Osteoblast (primary cell): ENCODE results near the gene TSPO. TPM values are rescaled to one million over a fixed set of nuclear protein-coding genes. Genes with fewer than 3 reads are reported as not detected.

Experiments used
- DNase-seq: peaks from one replicate; pipeline ENCODE4 v3.0.0; 2011; ENCODE audit warnings: low spot score, mixed read lengths; ENCODE audit not compliant: insufficient read length; ENCODE audit errors: missing footprints
- H2AFZ ChIP-seq: 2 replicates; pipeline ENCODE4 v1.6.0; 2011; ENCODE audit warnings: mild to moderate bottlenecking, low read length
- H3K27ac ChIP-seq: 2 replicates; pipeline ENCODE4 v1.5.1; 2011; ENCODE audit warnings: mild to moderate bottlenecking, low read depth, low read length, moderate library complexity
- H3K27me3 ChIP-seq: 2 replicates; pipeline ENCODE4 v1.6.0; 2012; ENCODE audit warnings: mild to moderate bottlenecking, control low read depth, inconsistent platforms, low read length, moderate library complexity; ENCODE audit not compliant: insufficient read depth
- H3K36me3 ChIP-seq: 2 replicates; pipeline ENCODE4 v1.5.1; 2011; ENCODE audit warnings: mild to moderate bottlenecking, low read length, control low read depth, moderate library complexity; ENCODE audit not compliant: insufficient read depth
- H3K4me1 ChIP-seq: 2 replicates; pipeline ENCODE4 v1.5.1; 2011; ENCODE audit warnings: mild to moderate bottlenecking, low read length, control low read depth, moderate library complexity; ENCODE audit not compliant: insufficient read depth
- H3K4me2 ChIP-seq: 2 replicates; pipeline ENCODE4 v1.6.0; 2011; ENCODE audit warnings: mild to moderate bottlenecking, low read length; ENCODE audit not compliant: insufficient read depth
- H3K4me3 ChIP-seq: fragments of 200-600 bp; sonication (generic); 3 replicates; pipeline ENCODE4 v1.5.1; 2012; ENCODE audit warnings: mild to moderate bottlenecking, low read length, inconsistent platforms; ENCODE audit not compliant: insufficient read depth
- H3K79me2 ChIP-seq: 2 replicates; pipeline ENCODE4 v1.6.0; 2012; ENCODE audit warnings: mild to moderate bottlenecking, low read length, control low read depth, inconsistent platforms; ENCODE audit not compliant: insufficient read depth
- H3K9me3 ChIP-seq: 2 replicates; pipeline ENCODE4 v1.5.1; 2011; ENCODE audit warnings: low read depth, low read length, control low read depth
- H4K20me1 ChIP-seq: 2 replicates; pipeline ENCODE4 v1.6.0; 2012; ENCODE audit warnings: mild to moderate bottlenecking, low read length, control low read depth; ENCODE audit not compliant: insufficient read depth
- CTCF ChIP-seq: IDR thresholded peaks from 2 replicates; pipeline ENCODE4 v1.5.1; 2011; ENCODE audit warnings: mild to moderate bottlenecking, low read depth, low read length, moderate library complexity; ENCODE audit errors: extremely low read depth
- total RNA-seq: library from RNA; depleted of rRNA; stranded (reverse); fragments of >200 nt; gene quantifications from 2 replicates; pipeline ENCODE4 v1.2.3, GENCODE V29; 2012

TSPO gene
- total RNA-seq, 1 donor: 297 TPM

- no peak overlapping the region for H3K27ac ChIP-seq
- no peak overlapping the region for H2AFZ ChIP-seq
- peaks cover 15% of the 10 kb centered on the region for H3K36me3 ChIP-seq
- no peak overlapping the region for H3K4me2 ChIP-seq
- no peaks in the 10 kb centered on the region for H3K9me3 ChIP-seq
- H3K79me2 ChIP-seq: no peaks in the 10 kb centered on the region
- peak; percentile 72 for DNase-seq
- no peak for TF ChIP-seq CTCF
- peaks cover 9% of the 10 kb centered on the region for H3K4me1 ChIP-seq
- no peaks in the 10 kb centered on the region for H3K27me3 ChIP-seq
- H4K20me1 ChIP-seq: no peaks in the 10 kb centered on the region
- no peak overlapping the region for H3K4me3 ChIP-seq
Measured at GRCh38 chr22:43129426-43130425, 21.6 kb upstream of the TSPO start.

- H3K36me3 ChIP-seq: peaks cover 31% of the 10 kb centered on the region
- peak; percentile 55 for DNase-seq
- no peaks in the 10 kb centered on the region for H4K20me1 ChIP-seq
- no peak overlapping the region for H2AFZ ChIP-seq
- H3K4me3 ChIP-seq: no peak overlapping the region
- H3K4me1 ChIP-seq: peaks cover 4% of the 10 kb centered on the region
- no peaks in the 10 kb centered on the region for H3K27me3 ChIP-seq
- H3K27ac ChIP-seq: no peak overlapping the region
- no peak overlapping the region for H3K4me2 ChIP-seq
- no peaks in the 10 kb centered on the region for H3K9me3 ChIP-seq
- H3K79me2 ChIP-seq: no peaks in the 10 kb centered on the region
- no peak for TF ChIP-seq CTCF
Measured at GRCh38 chr22:43131773-43132501, 19.4 kb upstream of the TSPO start.

GRCh38 chr22:43133401-43133800 lies 18.0 kb upstream of the TSPO start:
- no peaks in the 10 kb centered on the region for H3K9me3 ChIP-seq
- H3K79me2 ChIP-seq: no peaks in the 10 kb centered on the region
- no peaks in the 10 kb centered on the region for H3K4me1 ChIP-seq
- TF ChIP-seq CTCF: no peak
- no peak overlapping the region for H2AFZ ChIP-seq
- peak; percentile 66 for DNase-seq
- H3K27ac ChIP-seq: no peak overlapping the region
- H4K20me1 ChIP-seq: no peaks in the 10 kb centered on the region
- no peak overlapping the region for H3K4me2 ChIP-seq
- H3K27me3 ChIP-seq: no peaks in the 10 kb centered on the region
- H3K4me3 ChIP-seq: no peak overlapping the region
- H3K36me3 ChIP-seq: peaks cover 38% of the 10 kb centered on the region

GRCh38 chr22:43134553-43134952 lies 16.8 kb upstream of the TSPO start:
- Histone ChIP-seq H4K20me1 (no peaks in the 10 kb centered on the region), H3K4me2 (no peak overlapping the region), H3K27ac (no peak overlapping the region), H3K27me3 (no peaks in the 10 kb centered on the region), H3K4me1 (no peaks in the 10 kb centered on the region), H2AFZ (no peak overlapping the region), H3K36me3 (peaks cover 46% of the 10 kb centered on the region), H3K79me2 (no peaks in the 10 kb centered on the region), H3K4me3 (no peak overlapping the region), H3K9me3 (no peaks in the 10 kb centered on the region)
- DNase-seq: peak; percentile 39
- no peak for TF ChIP-seq CTCF
